ENCODE data around the gene MIF4GD.
"Not testable (repeated sequence)": the region's sequence is repeated elsewhere in the genome, so short reads cannot be mapped to it uniquely, and the experiment has no call there.

MIF4GD gene

GRCh38 chr17:75301502-75302206, 30.6 kb upstream of the MIF4GD start:
- no peak for DNase-seq
- no peak overlapping the region for H3K27ac ChIP-seq
- no peaks in the 10 kb centered on the region for H3K36me3 ChIP-seq
- no peak overlapping the region for H3K4me3 ChIP-seq (ENCODE audit: low read depth, low read length)
- H3K9me3 ChIP-seq (ENCODE audit: severe bottlenecking): peaks cover 3% of the 10 kb centered on the region
- no peak for TF ChIP-seq CTCF (IDR thresholded peaks at IDR 0.05; ENCODE audit: low read depth, low read length)
- no peaks in the 10 kb centered on the region for H3K27me3 ChIP-seq (ENCODE audit: insufficient read depth, low read depth, severe bottlenecking)

- H3K27ac ChIP-seq: no peak overlapping the region
- H3K9me3 ChIP-seq (ENCODE audit: severe bottlenecking): peaks cover 3% of the 10 kb centered on the region
- no peak for DNase-seq
- TF ChIP-seq CTCF (IDR thresholded peaks at IDR 0.05; ENCODE audit: low read depth, low read length): no peak
- no peaks in the 10 kb centered on the region for H3K36me3 ChIP-seq
- H3K27me3 ChIP-seq (ENCODE audit: insufficient read depth, low read depth, severe bottlenecking): no peaks in the 10 kb centered on the region
- H3K4me3 ChIP-seq (ENCODE audit: low read depth, low read length): no peak overlapping the region
These were observed 30.0 kb upstream of the MIF4GD start for GRCh38 chr17:75301049-75301448.

DNA sequence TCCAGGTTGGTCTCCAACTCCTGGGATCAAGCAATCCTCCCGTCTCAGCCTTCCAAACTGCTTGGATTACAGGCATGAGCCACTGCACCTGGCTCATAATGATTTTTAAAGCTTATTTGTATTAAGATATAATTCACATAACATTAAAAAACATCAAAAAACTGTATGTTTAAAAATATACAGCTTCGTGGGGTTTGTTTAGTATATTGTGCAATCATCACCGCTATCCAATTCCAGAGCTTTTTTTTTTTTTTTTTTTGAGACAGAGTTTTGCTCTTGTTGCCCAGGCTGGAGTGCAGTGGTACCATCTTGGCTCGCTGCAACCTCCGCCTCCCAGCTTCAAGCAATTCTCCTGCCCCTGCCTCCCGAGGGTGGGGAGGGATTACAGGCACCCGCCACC, 29.2 kb upstream of the MIF4GD start:
- H3K27ac ChIP-seq: no peak overlapping the region
- no peaks in the 10 kb centered on the region for H3K27me3 ChIP-seq (ENCODE audit: insufficient read depth, low read depth, severe bottlenecking)
- TF ChIP-seq CTCF (IDR thresholded peaks at IDR 0.05; ENCODE audit: low read depth, low read length): no peak
- H3K4me3 ChIP-seq (ENCODE audit: low read depth, low read length): no peak overlapping the region
- H3K9me3 ChIP-seq (ENCODE audit: severe bottlenecking): peaks cover 3% of the 10 kb centered on the region
- no peak for DNase-seq
- no peaks in the 10 kb centered on the region for H3K36me3 ChIP-seq

DNA sequence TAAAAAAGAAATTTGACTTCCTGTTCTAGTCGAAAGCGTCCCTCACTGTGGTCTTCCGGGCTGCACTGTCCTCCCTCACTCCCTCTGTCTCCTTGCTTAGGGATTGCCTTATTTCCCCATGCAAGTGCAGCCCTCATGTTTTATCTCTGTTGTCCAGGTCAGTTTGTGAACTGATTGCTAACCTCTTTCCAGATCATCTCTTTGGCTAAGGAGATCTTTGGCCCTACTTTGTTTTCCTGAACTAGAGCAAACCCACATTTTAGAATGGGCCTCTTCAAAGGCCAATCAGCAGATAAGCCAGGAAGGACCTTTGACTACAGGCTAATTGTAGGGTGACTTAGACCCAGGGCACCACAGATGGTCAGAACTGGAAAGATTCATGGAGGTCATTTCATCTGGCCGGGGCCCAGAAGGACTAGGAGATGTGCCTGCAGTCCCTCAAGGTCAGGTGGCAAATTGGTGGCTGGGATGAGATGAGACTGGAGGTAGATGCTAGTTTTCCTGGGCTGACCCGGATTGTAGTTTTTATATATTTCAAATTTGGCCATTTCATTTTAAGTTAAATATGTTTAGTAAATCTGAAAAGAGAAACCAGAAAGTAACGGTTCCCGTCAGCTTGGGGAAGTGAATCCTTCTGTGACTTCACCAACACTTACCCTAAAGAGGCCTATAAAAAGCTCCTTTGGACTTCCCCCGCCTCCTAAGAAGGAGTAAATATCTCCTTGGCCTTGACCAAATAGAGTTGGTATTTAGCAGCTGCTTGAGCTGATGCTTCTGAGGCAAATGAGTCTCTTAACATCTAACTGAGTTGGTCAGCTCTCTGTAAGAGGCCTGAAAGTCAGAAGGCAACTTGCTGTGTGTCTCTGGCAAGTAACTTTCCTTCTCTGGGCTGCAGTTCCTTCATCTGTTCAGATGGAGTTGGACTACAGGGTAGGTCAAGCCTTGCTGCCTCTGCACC, 24.4 kb upstream of the MIF4GD start:
- DNase-seq: no peak
- Histone ChIP-seq H3K36me3 (no peaks in the 10 kb centered on the region), H3K9me3 (ENCODE audit: severe bottlenecking) (no peaks in the 10 kb centered on the region), H3K27me3 (ENCODE audit: insufficient read depth, low read depth, severe bottlenecking) (no peaks in the 10 kb centered on the region), H3K4me3 (ENCODE audit: low read depth, low read length) (no peak overlapping the region), H3K27ac (no peak overlapping the region)
- no peak for TF ChIP-seq CTCF (IDR thresholded peaks at IDR 0.05; ENCODE audit: low read depth, low read length)

DNA sequence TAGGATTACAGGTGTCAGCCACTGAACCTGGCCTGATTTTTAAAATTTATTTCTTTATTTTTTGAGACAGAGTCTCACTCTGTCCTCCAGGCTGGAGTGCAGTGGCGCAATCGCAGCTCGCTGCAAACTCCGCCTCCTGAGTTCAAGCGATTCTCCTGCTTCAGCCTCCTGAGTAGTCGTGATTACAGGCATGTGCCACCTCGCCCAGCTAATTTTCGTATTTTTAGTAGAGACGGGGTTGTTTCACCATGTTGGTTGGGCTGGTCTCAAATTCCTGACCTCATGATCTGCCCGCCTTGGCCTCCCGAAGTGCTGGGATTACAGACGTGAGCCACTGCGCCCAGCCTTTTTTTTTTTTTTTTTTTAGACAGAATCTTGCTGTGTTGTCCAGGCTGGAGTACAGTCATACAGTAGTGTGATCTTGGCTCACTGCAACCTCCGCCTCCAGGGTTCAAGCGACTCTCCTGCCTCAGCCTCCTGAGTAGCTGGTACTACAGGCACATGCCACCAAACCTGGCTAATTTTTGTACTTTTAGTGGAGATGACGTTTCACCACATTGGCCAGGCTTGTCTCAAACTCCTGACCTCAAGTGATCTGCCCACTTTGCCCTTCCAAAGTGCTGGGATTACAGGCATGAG, 21.9 kb upstream of the MIF4GD start:
- not testable (repeated sequence) for H3K27me3 ChIP-seq (ENCODE audit: insufficient read depth, low read depth, severe bottlenecking); H3K9me3 ChIP-seq (ENCODE audit: severe bottlenecking); H3K36me3 ChIP-seq; DNase-seq; H3K4me3 ChIP-seq (ENCODE audit: low read depth, low read length); H3K27ac ChIP-seq

DNA sequence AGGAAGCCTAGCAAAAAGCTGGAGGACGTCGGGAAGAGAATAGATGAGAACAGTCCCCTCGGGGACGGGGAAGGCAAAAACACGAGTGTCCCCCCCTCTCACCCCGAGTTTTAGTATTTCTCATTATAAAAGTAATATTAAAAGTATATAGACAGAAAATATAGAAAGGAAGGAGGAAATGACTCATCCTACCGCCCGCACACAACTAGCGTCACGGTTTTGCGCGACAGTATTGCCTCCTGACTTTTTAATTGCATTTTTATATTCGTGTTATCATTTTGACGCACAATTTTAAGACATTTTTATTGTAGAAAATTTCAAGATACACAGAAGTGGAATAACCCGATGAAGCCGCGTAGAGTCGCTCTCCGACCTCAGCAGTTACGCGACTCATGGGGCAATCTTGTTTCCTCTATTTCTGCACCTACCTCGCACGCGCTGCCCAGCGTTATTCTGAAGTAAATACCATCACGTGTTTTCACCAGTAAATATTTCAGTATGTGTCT, 18.9 kb upstream of the MIF4GD start:
- Histone ChIP-seq H3K4me3 (ENCODE audit: low read depth, low read length) (peak overlapping the region; percentile 93), H3K36me3 (peaks cover 27% of the 10 kb centered on the region), H3K27ac (peak overlapping the region; percentile 30), H3K9me3 (ENCODE audit: severe bottlenecking) (no peaks in the 10 kb centered on the region), H3K27me3 (ENCODE audit: insufficient read depth, low read depth, severe bottlenecking) (no peaks in the 10 kb centered on the region)
- DNase-seq: no peak
- TF ChIP-seq CTCF (IDR thresholded peaks at IDR 0.05; ENCODE audit: low read depth, low read length): no peak
